OCI-LY3 (cell line): ENCODE data around the gene UBE2R2.

Source experiments
- H2AFZ ChIP-seq: fragments of 200-600, 300-600 bp; shearing (Covaris generic); 2 replicates; pipeline ENCODE4 v1.6.0; 2014; ENCODE audit warnings: antibody characterized with exemption, low read depth, low read length
- H3K27ac ChIP-seq: fragments of 200-600, 300-600 bp; sonication (generic); 2 replicates; pipeline ENCODE4 v1.5.1; 2014; ENCODE audit warnings: mild to moderate bottlenecking, low read length, moderate library complexity, mixed read lengths
- H3K27me3 ChIP-seq: fragments of 200-600, 300-600 bp; sonication (generic); 2 replicates; pipeline ENCODE4 v1.6.1; 2014; ENCODE audit warnings: low read depth, low read length, mixed read lengths
- H3K36me3 ChIP-seq: fragments of 200-600, 300-600 bp; sonication (generic); replicated peaks from 2 replicates; pipeline ENCODE3; 2014; ENCODE audit warnings: low read depth, low read length, mixed read lengths
- H3K4me1 ChIP-seq: fragments of 300-600, 200-600 bp; sonication (generic); 2 replicates; pipeline ENCODE4 v1.6.1; 2014; ENCODE audit warnings: low read length, mixed read lengths
- H3K4me2 ChIP-seq: fragments of 200-600, 300-600 bp; sonication (generic); 2 replicates; pipeline ENCODE4 v1.6.1; 2014; ENCODE audit warnings: low read length, mixed read lengths
- H3K4me3 ChIP-seq: fragments of 300-600, 200-600 bp; sonication (generic); 2 replicates; pipeline ENCODE4 v1.5.1; 2014; ENCODE audit warnings: antibody characterized with exemption, mild to moderate bottlenecking, low read length, moderate library complexity
- H3K79me2 ChIP-seq: fragments of 300-600, 200-600 bp; shearing (Covaris generic); 2 replicates; pipeline ENCODE4 v1.6.1; 2014; ENCODE audit warnings: mild to moderate bottlenecking, low read length, mixed read lengths
- H3K9ac ChIP-seq: fragments of 300-600, 200-600 bp; shearing (Covaris generic); 2 replicates; pipeline ENCODE4 v1.6.0; 2014; ENCODE audit warnings: mild to moderate bottlenecking, low read length, moderate library complexity
- H3K9me3 ChIP-seq: fragments of 200-600, 300-600 bp; shearing (Covaris generic); 2 replicates; pipeline ENCODE4 v1.6.1; 2014; ENCODE audit warnings: low read length, mixed read lengths; ENCODE audit not compliant: insufficient read depth
- H4K20me1 ChIP-seq: fragments of 200-600, 300-600 bp; sonication (generic); 2 replicates; pipeline ENCODE4 v1.6.1; 2016; ENCODE audit warnings: low read length, mixed read lengths; ENCODE audit not compliant: insufficient read depth
- EZH2phosphoT487 ChIP-seq: fragments of 200-600 bp; shearing (Covaris generic); IDR thresholded peaks from 2 replicates; pipeline ENCODE4 v1.6.1; 2018; ENCODE audit warnings: antibody characterized with exemption, mixed run types, low read depth
- TF ChIP-seq, protein P1 (sequence below): fragments of 200-600, 300-600 bp; sonication (generic); IDR thresholded peaks from 2 replicates; pipeline ENCODE4 v1.5.1; 2014; ENCODE audit warnings: antibody characterized with exemption, low read length, low read depth

Gene UBE2R2

DNA sequence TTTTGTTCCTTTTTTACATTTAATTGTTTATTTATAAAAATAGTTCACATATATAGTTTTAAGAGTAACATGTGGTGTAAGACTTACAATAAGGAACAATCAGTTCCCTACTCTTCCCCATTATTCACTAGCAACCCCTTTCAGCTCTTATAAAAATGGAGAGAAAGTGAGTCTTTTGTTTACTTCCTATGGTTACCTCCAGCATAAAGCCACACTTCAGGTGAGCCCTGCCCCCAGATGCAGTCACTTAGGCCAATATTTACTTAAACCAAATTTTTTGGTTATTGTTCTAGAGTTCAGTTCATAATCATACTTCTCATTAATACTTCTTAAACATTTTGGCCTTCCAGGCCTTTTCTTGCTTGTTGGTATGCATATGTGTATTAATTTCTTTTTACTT is 33.7 kb downstream of the UBE2R2 start:
- Histone ChIP-seq H3K36me3 (no peaks in the 10 kb centered on the region), H3K27ac (no peak overlapping the region), H3K9ac (no peak overlapping the region), H3K79me2 (peaks cover 95% of the 10 kb centered on the region), H4K20me1 (peaks cover 79% of the 10 kb centered on the region), H3K4me1 (no peaks in the 10 kb centered on the region), H3K4me2 (no peak overlapping the region), H3K9me3 (no peaks in the 10 kb centered on the region), H2AFZ (no peak overlapping the region), H3K27me3 (no peaks in the 10 kb centered on the region), H3K4me3 (no peak overlapping the region)
- TF ChIP-seq, protein P1, sequence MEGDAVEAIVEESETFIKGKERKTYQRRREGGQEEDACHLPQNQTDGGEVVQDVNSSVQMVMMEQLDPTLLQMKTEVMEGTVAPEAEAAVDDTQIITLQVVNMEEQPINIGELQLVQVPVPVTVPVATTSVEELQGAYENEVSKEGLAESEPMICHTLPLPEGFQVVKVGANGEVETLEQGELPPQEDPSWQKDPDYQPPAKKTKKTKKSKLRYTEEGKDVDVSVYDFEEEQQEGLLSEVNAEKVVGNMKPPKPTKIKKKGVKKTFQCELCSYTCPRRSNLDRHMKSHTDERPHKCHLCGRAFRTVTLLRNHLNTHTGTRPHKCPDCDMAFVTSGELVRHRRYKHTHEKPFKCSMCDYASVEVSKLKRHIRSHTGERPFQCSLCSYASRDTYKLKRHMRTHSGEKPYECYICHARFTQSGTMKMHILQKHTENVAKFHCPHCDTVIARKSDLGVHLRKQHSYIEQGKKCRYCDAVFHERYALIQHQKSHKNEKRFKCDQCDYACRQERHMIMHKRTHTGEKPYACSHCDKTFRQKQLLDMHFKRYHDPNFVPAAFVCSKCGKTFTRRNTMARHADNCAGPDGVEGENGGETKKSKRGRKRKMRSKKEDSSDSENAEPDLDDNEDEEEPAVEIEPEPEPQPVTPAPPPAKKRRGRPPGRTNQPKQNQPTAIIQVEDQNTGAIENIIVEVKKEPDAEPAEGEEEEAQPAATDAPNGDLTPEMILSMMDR, result no peak
- TF ChIP-seq EZH2phosphoT487, result no peak

DNA sequence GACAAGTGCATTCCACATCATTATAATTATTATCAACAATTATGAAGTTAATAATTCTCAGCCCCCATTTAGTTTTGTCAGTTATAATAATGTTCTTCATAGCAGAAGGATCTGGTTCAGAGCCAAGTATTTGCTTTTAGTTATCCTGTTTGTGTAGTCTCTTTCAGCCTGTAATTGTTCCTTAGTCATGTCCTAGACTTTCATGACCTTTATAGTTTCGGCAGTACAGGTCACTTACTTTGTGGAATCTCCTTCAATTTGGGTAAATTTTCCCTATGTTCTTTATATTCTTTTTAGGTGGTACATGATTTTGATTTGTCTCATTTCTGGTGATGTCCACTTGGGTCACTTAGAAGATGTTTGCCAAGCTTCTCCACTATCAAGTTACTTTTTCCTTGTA is 34.3 kb downstream of the UBE2R2 start:
- H3K9ac ChIP-seq, result no peak overlapping the region
- TF ChIP-seq, protein P1, result no peak
- no peak for TF ChIP-seq EZH2phosphoT487
- no peaks in the 10 kb centered on the region for H3K36me3 ChIP-seq
- no peak overlapping the region for H2AFZ ChIP-seq
- H3K4me1 ChIP-seq, result no peaks in the 10 kb centered on the region
- H3K27me3 ChIP-seq, result no peaks in the 10 kb centered on the region
- no peak overlapping the region for H3K4me2 ChIP-seq
- H3K9me3 ChIP-seq, result no peaks in the 10 kb centered on the region
- peaks cover 81% of the 10 kb centered on the region for H4K20me1 ChIP-seq
- no peak overlapping the region for H3K27ac ChIP-seq
- H3K79me2 ChIP-seq, result peaks cover 95% of the 10 kb centered on the region
- H3K4me3 ChIP-seq, result no peak overlapping the region

DNA sequence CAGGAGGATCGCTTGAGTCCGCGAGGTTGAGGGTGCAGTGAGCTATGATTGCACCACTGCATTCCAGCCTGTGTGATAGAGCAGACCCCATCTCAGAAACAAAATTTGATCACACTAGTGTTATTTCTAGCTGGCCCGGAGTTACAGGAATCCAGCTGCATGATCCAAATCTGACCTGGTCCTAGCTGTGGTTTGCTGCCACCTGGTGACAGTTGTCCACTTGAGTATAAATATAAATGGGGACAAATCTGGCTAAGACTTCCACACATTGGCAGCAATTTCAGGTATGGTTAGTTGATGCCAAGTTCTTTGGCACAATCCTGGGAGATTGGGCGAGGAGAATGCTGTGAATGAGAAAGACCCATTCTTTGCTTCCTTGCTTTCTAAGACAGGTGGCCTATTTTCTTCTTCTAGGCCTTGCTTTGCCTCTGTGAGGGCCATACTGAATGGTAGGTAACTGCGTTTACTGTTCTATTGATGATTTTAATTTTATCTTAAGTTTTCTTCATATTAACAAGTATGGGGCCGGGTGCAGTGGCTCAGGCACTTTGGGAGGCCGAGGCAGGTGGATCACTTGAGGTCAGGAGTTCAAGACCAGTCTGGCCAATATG is 35.4 kb downstream of the UBE2R2 start:
- no peaks in the 10 kb centered on the region for H3K27me3 ChIP-seq
- no peaks in the 10 kb centered on the region for H3K4me1 ChIP-seq
- peaks cover 81% of the 10 kb centered on the region for H4K20me1 ChIP-seq
- no peaks in the 10 kb centered on the region for H3K9me3 ChIP-seq
- H3K9ac ChIP-seq, result no peak overlapping the region
- H3K79me2 ChIP-seq, result peaks cover 95% of the 10 kb centered on the region
- H3K36me3 ChIP-seq, result no peaks in the 10 kb centered on the region
- no peak for TF ChIP-seq EZH2phosphoT487
- TF ChIP-seq, protein P1, result peak; percentile 73
- no peak overlapping the region for H3K4me2 ChIP-seq
- H3K4me3 ChIP-seq, result no peak overlapping the region
- no peak overlapping the region for H2AFZ ChIP-seq
- H3K27ac ChIP-seq, result no peak overlapping the region

DNA sequence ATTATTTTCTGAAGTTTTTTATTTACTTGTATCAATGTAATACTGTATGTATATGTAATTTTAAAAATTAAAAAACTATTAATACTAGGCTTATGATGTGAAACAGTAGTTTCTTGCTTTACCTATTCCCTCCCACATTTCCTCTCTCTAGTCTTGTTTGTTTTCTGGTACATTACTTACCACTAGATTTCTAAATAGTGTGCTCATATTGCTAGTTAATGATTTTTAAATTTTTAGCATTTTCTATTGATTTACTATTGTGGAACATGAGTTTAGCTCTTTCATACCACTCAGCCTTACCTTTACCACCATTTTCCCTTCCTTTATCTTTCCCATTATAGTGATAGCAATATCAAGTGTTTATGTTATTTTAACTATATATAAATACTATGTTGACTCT is 39.3 kb downstream of the UBE2R2 start:
- H3K9me3 ChIP-seq, result no peaks in the 10 kb centered on the region

More for the DNA sequence above, 39.3 kb downstream of the UBE2R2 start:
- H3K27me3 ChIP-seq, result no peaks in the 10 kb centered on the region
- no peaks in the 10 kb centered on the region for H3K4me1 ChIP-seq
- H3K27ac ChIP-seq, result no peak overlapping the region
- peaks cover 95% of the 10 kb centered on the region for H3K79me2 ChIP-seq
- H4K20me1 ChIP-seq, result peaks cover 79% of the 10 kb centered on the region
- H3K36me3 ChIP-seq, result peaks cover 5% of the 10 kb centered on the region
- TF ChIP-seq, protein P1, result no peak
- TF ChIP-seq EZH2phosphoT487, result no peak
- H3K9ac ChIP-seq, result no peak overlapping the region
- no peak overlapping the region for H2AFZ ChIP-seq
- H3K4me2 ChIP-seq, result no peak overlapping the region
- H3K4me3 ChIP-seq, result no peak overlapping the region
